Karpas-422 (cell line): ENCODE data around the gene TUBA4B. TPM values are rescaled to one million over a fixed set of nuclear protein-coding genes. Genes with fewer than 3 reads are reported as not detected.

Source experiments
- DNase-seq: peaks from one replicate; pipeline ENCODE4 v3.0.0-alpha.2; 2015
- H2AFZ ChIP-seq: fragments of 200-600 bp; sonication (generic); 2 replicates; pipeline ENCODE4 v1.6.1; 2014; ENCODE audit warnings: antibody characterized with exemption, low read length, mixed read lengths
- H3K27ac ChIP-seq: fragments of 200-600 bp; sonication (generic); 2 replicates; pipeline ENCODE4 v1.5.1; 2014; ENCODE audit warnings: mild to moderate bottlenecking, low read length, moderate library complexity
- H3K27me3 ChIP-seq: fragments of 200-600 bp; sonication (generic); 2 replicates; pipeline ENCODE4 v1.6.1; 2014; ENCODE audit warnings: low read length, mixed read lengths
- H3K36me3 ChIP-seq: fragments of 200-600 bp; sonication (generic); 2 replicates; pipeline ENCODE4 v1.6.1; 2014; ENCODE audit warnings: low read length, mixed read lengths; ENCODE audit not compliant: insufficient read depth
- H3K4me1 ChIP-seq: fragments of 200-600 bp; sonication (generic); 2 replicates; pipeline ENCODE4 v1.6.1; 2014; ENCODE audit warnings: mild to moderate bottlenecking, low read length, mixed read lengths
- H3K4me2 ChIP-seq: fragments of 200-600 bp; sonication (generic); 2 replicates; pipeline ENCODE4 v1.6.1; 2014; ENCODE audit warnings: low read length, low read depth, mild to moderate bottlenecking; ENCODE audit not compliant: poor library complexity, severe bottlenecking
- H3K4me3 ChIP-seq: fragments of 200-600 bp; sonication (generic); 2 replicates; pipeline ENCODE4 v1.5.1; 2014; ENCODE audit warnings: mild to moderate bottlenecking, antibody characterized with exemption, low read length, mixed read lengths
- H3K79me2 ChIP-seq: fragments of 200-600 bp; sonication (generic); 2 replicates; pipeline ENCODE4 v1.6.1; 2014; ENCODE audit warnings: mild to moderate bottlenecking, low read length, mixed read lengths
- H3K9ac ChIP-seq: fragments of 200-600 bp; sonication (generic); 2 replicates; pipeline ENCODE4 v1.6.0; 2014; ENCODE audit warnings: low read length
- H3K9me2 ChIP-seq: fragments of 200-600 bp; sonication (generic), shearing (Covaris generic); replicated peaks from 2 replicates; pipeline ENCODE4 v1.6.0; 2014; ENCODE audit warnings: mild to moderate bottlenecking, low read length, moderate library complexity; ENCODE audit not compliant: insufficient read depth
- H3K9me3 ChIP-seq: fragments of 300-700, 200-600 bp; sonication (generic); 2 replicates; pipeline ENCODE4 v1.6.1; 2014; ENCODE audit warnings: low read length, mixed read lengths
- H4K20me1 ChIP-seq: fragments of 200-600 bp; sonication (generic); 2 replicates; pipeline ENCODE4 v1.6.1; 2014; ENCODE audit warnings: mild to moderate bottlenecking, antibody characterized with exemption, low read length, low read depth; ENCODE audit not compliant: insufficient read depth
- total RNA-seq: library from RNA; depleted of rRNA; stranded (reverse); fragments of >200 nt; shearing (Covaris generic); gene quantifications from 2 replicates; pipeline ENCODE4 v1.2.3, GENCODE V29; 2014; ENCODE audit warnings: low replicate concordance

Gene TUBA4B
- total RNA-seq, 1 experiment from 2014 or later = not detected

- Histone ChIP-seq H3K36me3 (no peaks in the 10 kb centered on the region; the same call in 1 of the 2 replicates), H2AFZ (peak within 1 kb of the TSS; percentile 86; the same call in 1 of the 2 replicates), H3K4me2 (peak within 1 kb of the TSS; percentile 74), H3K79me2 (no peaks in the 10 kb centered on the region), H3K4me3 (peak within 1 kb of the TSS; percentile 66), H3K4me1 (peaks cover 40% of the 10 kb centered on the region), H3K27me3 (no peaks in the 10 kb centered on the region), H4K20me1 (no peaks in the 10 kb centered on the region), H3K9me2 (no peaks in the 10 kb centered on the region), H3K27ac (peak within 1 kb of the TSS; percentile 96), H3K9me3 (no peaks in the 10 kb centered on the region), H3K9ac (peak within 1 kb of the TSS; percentile 91)
- DNase-seq = peak; percentile 99
Observed at GRCh38 chr2:219279151-219279915, 26.3 kb downstream of the TUBA4B start, which contains the start of gene DNAJB2. Gene DNAJB2, plus strand, starts transcription at chr2:219279366. Its CDS starts 468 bp downstream, at chr2:219279834.

GRCh38 chr2:219279916-219280516 lies 27.0 kb downstream of the TUBA4B start:
- no peaks in the 10 kb centered on the region; the same call in 1 of the 2 replicates for H3K36me3 ChIP-seq
- H4K20me1 ChIP-seq = no peaks in the 10 kb centered on the region
- DNase-seq = no peak
- H3K4me1 ChIP-seq = peaks cover 40% of the 10 kb centered on the region
- no peaks in the 10 kb centered on the region for H3K9me2 ChIP-seq
- peak overlapping the region; percentile 96 for H3K27ac ChIP-seq
- no peaks in the 10 kb centered on the region for H3K9me3 ChIP-seq
- peak overlapping the region; percentile 60; the same call in 1 of the 2 replicates for H2AFZ ChIP-seq
- no peaks in the 10 kb centered on the region for H3K27me3 ChIP-seq
- no peaks in the 10 kb centered on the region for H3K79me2 ChIP-seq
- H3K9ac ChIP-seq = peak overlapping the region; percentile 91
- peak overlapping the region; percentile 74 for H3K4me2 ChIP-seq
- H3K4me3 ChIP-seq = peak overlapping the region; percentile 66

- Histone ChIP-seq H3K36me3 (no peaks in the 10 kb centered on the region; the same call in 1 of the 2 replicates), H4K20me1 (no peaks in the 10 kb centered on the region), H3K79me2 (no peaks in the 10 kb centered on the region), H2AFZ (no peak overlapping the region), H3K4me3 (peak overlapping the region; percentile 66; the same call in 1 of the 2 replicates), H3K9ac (peak overlapping the region; percentile 91), H3K4me2 (peak overlapping the region; percentile 74), H3K9me3 (no peaks in the 10 kb centered on the region), H3K27ac (peak overlapping the region; percentile 96), H3K9me2 (no peaks in the 10 kb centered on the region), H3K27me3 (no peaks in the 10 kb centered on the region), H3K4me1 (peaks cover 40% of the 10 kb centered on the region)
- peak; percentile 44 for DNase-seq
Observed at GRCh38 chr2:219280651-219281050, 27.6 kb downstream of the TUBA4B start.

GRCh38 chr2:219281588-219281987 lies 28.5 kb downstream of the TUBA4B start:
- Histone ChIP-seq H3K4me2 (no peak overlapping the region), H3K9me3 (no peaks in the 10 kb centered on the region), H3K27ac (no peak overlapping the region), H2AFZ (no peak overlapping the region), H3K9ac (no peak overlapping the region), H3K79me2 (no peaks in the 10 kb centered on the region), H3K27me3 (no peaks in the 10 kb centered on the region), H3K4me1 (peaks cover 40% of the 10 kb centered on the region), H4K20me1 (no peaks in the 10 kb centered on the region), H3K4me3 (no peak overlapping the region), H3K9me2 (no peaks in the 10 kb centered on the region), H3K36me3 (no peaks in the 10 kb centered on the region; the same call in 1 of the 2 replicates)
- DNase-seq = no peak

- Histone ChIP-seq H3K9me2 (no peaks in the 10 kb centered on the region), H3K79me2 (no peaks in the 10 kb centered on the region), H3K9ac (no peak overlapping the region), H3K4me3 (no peak overlapping the region), H3K27me3 (no peaks in the 10 kb centered on the region), H3K36me3 (no peaks in the 10 kb centered on the region; the same call in 1 of the 2 replicates), H3K27ac (no peak overlapping the region), H2AFZ (no peak overlapping the region), H4K20me1 (no peaks in the 10 kb centered on the region), H3K4me1 (peaks cover 35% of the 10 kb centered on the region), H3K4me2 (no peak overlapping the region), H3K9me3 (no peaks in the 10 kb centered on the region)
- no peak for DNase-seq
Observed at GRCh38 chr2:219282375-219282774, 29.3 kb downstream of the TUBA4B start.

GRCh38 chr2:219282943-219283581 lies 30.0 kb downstream of the TUBA4B start:
- peaks cover 28% of the 10 kb centered on the region for H3K4me1 ChIP-seq
- no peaks in the 10 kb centered on the region for H3K79me2 ChIP-seq
- H3K27ac ChIP-seq = no peak overlapping the region
- no peaks in the 10 kb centered on the region for H4K20me1 ChIP-seq
- H3K4me2 ChIP-seq = no peak overlapping the region
- no peaks in the 10 kb centered on the region for H3K9me2 ChIP-seq
- no peak overlapping the region for H3K9ac ChIP-seq
- H3K9me3 ChIP-seq = no peaks in the 10 kb centered on the region
- H3K27me3 ChIP-seq = no peaks in the 10 kb centered on the region
- H2AFZ ChIP-seq = no peak overlapping the region
- no peaks in the 10 kb centered on the region; the same call in 1 of the 2 replicates for H3K36me3 ChIP-seq
- DNase-seq = no peak
- no peak overlapping the region for H3K4me3 ChIP-seq

- Histone ChIP-seq H3K4me1 (peaks cover 13% of the 10 kb centered on the region), H4K20me1 (no peaks in the 10 kb centered on the region), H3K9me3 (no peaks in the 10 kb centered on the region), H3K79me2 (no peaks in the 10 kb centered on the region), H3K27ac (no peak overlapping the region), H3K9me2 (no peaks in the 10 kb centered on the region), H3K9ac (no peak overlapping the region), H2AFZ (no peak overlapping the region), H3K36me3 (no peaks in the 10 kb centered on the region; the same call in 1 of the 2 replicates), H3K4me3 (no peak overlapping the region), H3K4me2 (no peak overlapping the region), H3K27me3 (no peaks in the 10 kb centered on the region)
- no peak for DNase-seq
Observed at GRCh38 chr2:219284501-219285372, 31.7 kb downstream of the TUBA4B start.
